ENCODE results near the gene SAP130.

The SAP130 gene

GRCh38 chr2:127941461-127941860, 86.4 kb downstream of the SAP130 start:
- TF ChIP-seq, protein P1, sequence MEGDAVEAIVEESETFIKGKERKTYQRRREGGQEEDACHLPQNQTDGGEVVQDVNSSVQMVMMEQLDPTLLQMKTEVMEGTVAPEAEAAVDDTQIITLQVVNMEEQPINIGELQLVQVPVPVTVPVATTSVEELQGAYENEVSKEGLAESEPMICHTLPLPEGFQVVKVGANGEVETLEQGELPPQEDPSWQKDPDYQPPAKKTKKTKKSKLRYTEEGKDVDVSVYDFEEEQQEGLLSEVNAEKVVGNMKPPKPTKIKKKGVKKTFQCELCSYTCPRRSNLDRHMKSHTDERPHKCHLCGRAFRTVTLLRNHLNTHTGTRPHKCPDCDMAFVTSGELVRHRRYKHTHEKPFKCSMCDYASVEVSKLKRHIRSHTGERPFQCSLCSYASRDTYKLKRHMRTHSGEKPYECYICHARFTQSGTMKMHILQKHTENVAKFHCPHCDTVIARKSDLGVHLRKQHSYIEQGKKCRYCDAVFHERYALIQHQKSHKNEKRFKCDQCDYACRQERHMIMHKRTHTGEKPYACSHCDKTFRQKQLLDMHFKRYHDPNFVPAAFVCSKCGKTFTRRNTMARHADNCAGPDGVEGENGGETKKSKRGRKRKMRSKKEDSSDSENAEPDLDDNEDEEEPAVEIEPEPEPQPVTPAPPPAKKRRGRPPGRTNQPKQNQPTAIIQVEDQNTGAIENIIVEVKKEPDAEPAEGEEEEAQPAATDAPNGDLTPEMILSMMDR (IDR thresholded peaks at IDR 0.05; ENCODE audit: insufficient read depth, low read length, poor library complexity, severe bottlenecking), result no peak
- no peak for DNase-seq (ENCODE audit: extremely low read depth, insufficient read length)
- H3K4me3 ChIP-seq (replicated peaks; ENCODE audit: low read depth, low read length), result no peak overlapping the region
- H3K36me3 ChIP-seq (ENCODE audit: control insufficient read depth, insufficient read depth, low read length), result peaks cover 5% of the 10 kb centered on the region
- no peaks in the 10 kb centered on the region for H3K27me3 ChIP-seq (replicated peaks; ENCODE audit: control insufficient read depth, insufficient read depth, low read length)

- TF ChIP-seq, protein P1 (IDR thresholded peaks at IDR 0.05; ENCODE audit: insufficient read depth, low read length, poor library complexity, severe bottlenecking), result no peak
- H3K36me3 ChIP-seq (ENCODE audit: control insufficient read depth, insufficient read depth, low read length), result peaks cover 5% of the 10 kb centered on the region
- no peak overlapping the region for H3K4me3 ChIP-seq (replicated peaks; ENCODE audit: low read depth, low read length)
- no peak for DNase-seq (ENCODE audit: extremely low read depth, insufficient read length)
- no peaks in the 10 kb centered on the region for H3K27me3 ChIP-seq (replicated peaks; ENCODE audit: control insufficient read depth, insufficient read depth, low read length)
Measured at GRCh38 chr2:127940641-127941040, 87.2 kb downstream of the SAP130 start.

DNA sequence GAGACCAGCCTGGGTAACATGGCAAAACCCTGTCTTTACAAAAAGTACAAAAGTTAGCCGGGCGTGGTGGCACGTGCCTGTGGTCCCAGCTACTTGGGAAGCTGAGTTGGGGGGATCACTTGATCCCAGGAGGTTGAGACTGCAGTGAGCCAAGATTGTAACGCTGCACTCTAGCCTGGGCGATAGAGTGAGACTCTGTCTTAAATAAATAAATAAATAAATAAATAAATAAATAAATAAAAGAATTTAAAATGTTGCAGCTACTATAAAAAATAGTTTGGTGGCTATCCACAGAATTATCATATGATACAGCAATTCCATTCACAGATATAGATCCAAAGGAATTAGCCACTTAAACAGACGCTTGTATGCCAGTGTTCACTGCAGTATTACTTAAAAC, 92.5 kb downstream of the SAP130 start:
- Histone ChIP-seq H3K27me3 (replicated peaks; ENCODE audit: control insufficient read depth, insufficient read depth, low read length) (no peaks in the 10 kb centered on the region), H3K4me3 (replicated peaks; ENCODE audit: low read depth, low read length) (no peak overlapping the region), H3K36me3 (ENCODE audit: control insufficient read depth, insufficient read depth, low read length) (no peaks in the 10 kb centered on the region)
- no peak for DNase-seq (ENCODE audit: extremely low read depth, insufficient read length)
- TF ChIP-seq, protein P1 (IDR thresholded peaks at IDR 0.05; ENCODE audit: insufficient read depth, low read length, poor library complexity, severe bottlenecking), result no peak

- Histone ChIP-seq H3K27me3 (replicated peaks; ENCODE audit: control insufficient read depth, insufficient read depth, low read length) (no peaks in the 10 kb centered on the region), H3K4me3 (replicated peaks; ENCODE audit: low read depth, low read length) (no peak overlapping the region), H3K36me3 (ENCODE audit: control insufficient read depth, insufficient read depth, low read length) (no peaks in the 10 kb centered on the region)
- TF ChIP-seq, protein P1 (IDR thresholded peaks at IDR 0.05; ENCODE audit: insufficient read depth, low read length, poor library complexity, severe bottlenecking), result no peak
- no peak for DNase-seq (ENCODE audit: extremely low read depth, insufficient read length)
Measured at GRCh38 chr2:127932199-127932876, 95.5 kb downstream of the SAP130 start.

GRCh38 chr2:127929449-127929848, 98.4 kb downstream of the SAP130 start:
- no peaks in the 10 kb centered on the region for H3K27me3 ChIP-seq (replicated peaks; ENCODE audit: control insufficient read depth, insufficient read depth, low read length)
- TF ChIP-seq, protein P1 (IDR thresholded peaks at IDR 0.05; ENCODE audit: insufficient read depth, low read length, poor library complexity, severe bottlenecking), result no peak
- no peak overlapping the region for H3K4me3 ChIP-seq (replicated peaks; ENCODE audit: low read depth, low read length)
- no peaks in the 10 kb centered on the region for H3K36me3 ChIP-seq (ENCODE audit: control insufficient read depth, insufficient read depth, low read length)
- DNase-seq (ENCODE audit: extremely low read depth, insufficient read length), result no peak

DNA sequence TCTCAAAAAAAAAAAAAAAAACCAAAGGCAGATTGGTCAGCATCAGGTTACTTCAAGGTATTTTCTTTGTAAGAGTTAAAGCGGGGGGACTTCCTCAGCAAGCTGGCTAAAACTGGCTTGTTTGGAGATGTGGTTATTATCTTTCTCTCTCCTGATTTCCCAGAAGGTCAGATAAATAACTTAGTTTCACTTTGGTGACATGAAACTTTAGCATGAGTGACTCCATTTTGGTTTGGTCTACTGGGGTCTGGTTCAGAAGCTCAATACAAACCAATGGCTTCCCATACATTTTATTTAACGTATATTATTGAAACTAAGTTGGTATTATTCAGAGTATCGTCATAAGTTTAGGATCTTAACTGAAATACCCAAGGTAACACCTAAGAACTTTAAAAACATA, 100.5 kb downstream of the SAP130 start:
- Histone ChIP-seq H3K4me3 (replicated peaks; ENCODE audit: low read depth, low read length) (no peak overlapping the region), H3K27me3 (replicated peaks; ENCODE audit: control insufficient read depth, insufficient read depth, low read length) (no peaks in the 10 kb centered on the region), H3K36me3 (ENCODE audit: control insufficient read depth, insufficient read depth, low read length) (no peaks in the 10 kb centered on the region)
- TF ChIP-seq, protein P1 (IDR thresholded peaks at IDR 0.05; ENCODE audit: insufficient read depth, low read length, poor library complexity, severe bottlenecking), result no peak
- no peak for DNase-seq (ENCODE audit: extremely low read depth, insufficient read length)
